A172 (cell line): ENCODE results near the gene C2orf68. TPM values are rescaled to one million over a fixed set of nuclear protein-coding genes. Genes with fewer than 3 reads are reported as not detected.
"Not testable (repeated sequence)": the region's sequence is repeated elsewhere in the genome, so short reads cannot be mapped to it uniquely, and the experiment has no call there.

Source experiments
- DNase-seq: peaks from one replicate; pipeline ENCODE4 v3.0.0-alpha.2; 2015; ENCODE audit warnings: low spot score
- total RNA-seq: library from RNA; depleted of rRNA; stranded (reverse); fragments of >200 nt; shearing (Covaris generic); gene quantifications from 2 replicates; pipeline ENCODE4 v1.2.3, GENCODE V29; 2014; rRNA removed

Gene C2orf68
- total RNA-seq, 1 experiment from 2014 or later, result 27.2 TPM

DNA sequence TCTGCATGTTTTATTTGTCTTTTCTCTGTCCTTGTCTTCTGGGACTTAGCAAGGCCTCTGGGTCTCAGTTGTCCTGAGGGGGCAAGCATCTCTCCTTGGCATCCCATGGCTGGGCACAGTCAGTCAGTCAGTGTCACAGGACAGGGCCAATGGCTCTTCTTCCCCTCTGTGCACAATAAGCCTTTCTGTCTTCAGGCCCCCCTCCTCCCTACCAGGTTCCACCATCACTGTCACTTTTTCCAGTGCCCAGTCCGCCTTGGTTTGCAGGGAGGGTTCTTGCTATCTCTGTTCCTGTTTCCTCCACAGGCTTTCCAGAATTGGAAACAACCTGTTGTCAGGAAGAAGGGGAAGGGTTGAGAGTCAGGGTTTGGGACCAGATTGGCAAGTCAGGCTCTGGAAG, 29.4 kb downstream of the C2orf68 start:
- no peak for DNase-seq

DNA sequence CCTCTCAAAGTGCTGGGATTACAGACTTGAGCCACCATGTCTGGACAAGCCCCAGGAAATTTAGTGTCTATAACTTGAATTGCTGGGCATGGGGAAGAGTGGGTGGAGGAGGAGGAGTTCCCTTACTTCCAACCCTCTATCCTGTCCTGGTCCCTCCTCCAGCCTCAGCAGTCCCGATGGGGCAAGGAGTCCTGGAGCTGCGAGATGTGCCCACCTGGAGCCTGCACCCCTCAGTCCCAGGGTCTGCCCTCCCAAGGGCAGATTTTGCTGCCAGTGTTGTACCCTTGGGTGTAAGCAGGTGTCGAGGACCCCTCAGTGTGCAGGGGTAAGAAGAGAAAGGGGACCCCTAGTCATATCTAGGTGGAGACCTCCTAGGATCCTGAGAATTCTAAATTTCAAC, 31.7 kb downstream of the C2orf68 start:
- DNase-seq, result no peak

DNA sequence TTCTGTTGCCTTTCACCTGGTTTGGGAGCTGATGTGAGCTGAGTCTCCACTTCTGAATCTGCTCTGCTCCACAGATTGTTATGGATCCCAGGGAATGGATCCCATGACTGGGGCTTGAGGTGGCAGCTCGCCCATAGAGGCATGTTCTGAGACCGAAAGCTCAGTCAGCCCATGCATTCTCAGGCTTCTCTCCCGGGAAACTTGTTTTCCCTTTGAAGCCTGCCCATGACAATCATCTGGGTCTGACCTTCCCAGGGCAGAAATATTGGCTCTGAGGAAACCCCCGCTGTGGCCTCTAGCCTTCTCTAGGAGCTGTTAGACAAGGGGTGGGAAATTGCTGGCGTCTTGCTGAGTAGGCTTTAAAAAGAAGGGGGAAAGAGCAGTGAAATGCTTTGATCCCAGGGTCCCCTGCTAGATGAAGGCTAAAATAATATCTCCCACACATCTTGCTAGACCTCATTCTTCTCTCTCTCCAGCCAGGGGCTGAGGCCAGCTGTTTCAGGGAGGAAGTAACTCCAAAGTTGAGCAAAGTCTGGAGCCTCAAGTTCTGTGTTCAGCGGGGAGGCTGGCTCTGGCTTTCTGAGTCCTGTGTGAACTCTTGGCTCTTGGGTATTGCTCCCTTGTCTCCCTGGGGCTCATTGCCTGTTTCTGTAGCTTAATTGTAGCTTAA, 32.5 kb downstream of the C2orf68 start:
- no peak for DNase-seq

DNA sequence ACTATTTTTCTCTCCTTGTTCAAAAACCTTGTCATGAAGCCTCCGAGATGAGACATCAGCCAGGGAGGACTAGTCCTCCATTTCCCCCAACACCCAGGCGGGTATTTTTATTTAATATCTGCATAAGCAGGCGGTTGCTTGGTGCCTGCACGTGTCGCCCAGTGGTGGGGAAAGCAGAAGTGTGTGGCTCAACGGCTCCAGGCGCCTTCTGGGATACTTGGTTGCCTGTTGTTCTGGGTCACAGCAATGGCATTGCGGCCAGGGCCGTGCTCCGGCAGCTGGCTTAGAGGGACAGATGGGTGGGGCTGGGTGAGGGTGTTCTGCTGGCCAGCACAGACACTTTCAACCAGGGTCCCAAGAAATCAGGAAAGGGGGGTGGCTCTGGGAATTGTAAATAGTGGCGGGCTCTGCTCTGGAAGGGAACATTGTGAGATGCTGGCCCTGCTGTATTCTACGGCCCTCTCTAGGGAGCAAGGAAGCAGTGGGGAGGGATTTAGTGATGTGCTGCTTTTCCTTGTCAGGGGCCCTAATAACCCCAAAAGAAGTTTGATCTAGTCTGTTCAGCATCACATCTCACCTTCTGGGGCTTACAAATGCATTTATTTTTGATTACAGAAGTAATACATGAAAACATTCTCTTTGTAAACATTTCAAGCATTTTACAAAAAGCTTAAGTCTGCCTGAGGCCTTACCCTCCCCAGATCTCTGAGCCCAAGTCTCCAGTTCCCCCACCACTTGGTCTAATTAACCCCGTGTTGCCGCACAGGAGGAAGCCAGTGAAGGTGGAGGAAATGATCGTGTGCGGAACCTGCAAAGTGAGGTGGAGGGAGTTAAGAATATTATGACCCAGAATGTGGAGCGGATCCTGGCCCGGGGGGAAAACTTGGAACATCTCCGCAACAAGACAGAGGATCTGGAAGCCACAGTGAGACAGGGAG, 33.4 kb downstream of the C2orf68 start:
- DNase-seq, result no peak

DNA sequence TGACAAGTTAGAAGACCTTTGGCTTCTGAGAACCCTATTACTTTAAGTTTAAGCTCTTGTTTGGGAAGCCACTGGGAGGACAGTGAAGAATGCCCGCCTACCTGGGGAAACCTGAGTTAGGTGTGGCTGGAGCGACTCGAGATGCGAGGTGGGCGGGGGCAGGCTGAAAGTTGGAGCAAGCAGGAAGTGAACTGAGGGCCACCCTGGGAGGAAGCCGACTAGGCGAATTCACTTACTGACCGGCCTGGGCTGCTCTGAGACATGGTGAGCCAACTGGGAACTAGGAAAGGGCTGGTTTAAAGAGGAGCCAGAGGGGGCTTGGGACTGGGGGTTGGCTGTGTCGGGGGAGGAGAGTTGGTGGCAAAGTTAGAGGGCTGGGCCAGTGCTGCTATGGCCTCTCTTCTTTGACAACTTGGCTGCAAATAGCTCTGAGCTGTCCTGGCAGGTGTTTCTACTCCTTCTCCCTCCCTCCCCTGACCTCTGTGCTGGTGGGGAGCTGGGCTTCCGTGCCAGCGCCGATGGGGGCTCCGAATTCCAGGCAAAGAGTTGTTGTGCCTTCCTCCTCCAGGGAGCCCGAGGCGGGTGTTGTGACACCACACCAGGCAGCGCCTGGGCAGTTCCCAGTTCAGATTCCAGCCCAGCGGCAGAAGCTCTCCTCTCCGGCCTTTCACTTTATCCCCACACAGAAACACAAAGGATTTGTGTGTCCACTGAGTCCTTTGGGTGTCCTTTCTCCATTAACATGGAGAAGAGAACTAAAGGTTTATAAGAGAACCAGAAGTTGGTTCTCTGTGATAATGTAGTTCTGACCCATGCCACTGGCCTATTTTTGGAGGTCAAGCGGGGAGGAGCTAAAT, 34.3 kb downstream of the C2orf68 start, which contains the start of gene VAMP8:
Gene VAMP8 (plus strand): TSS at position 201 of the 857 bp plus-strand sequence. CDS start 61 bp downstream, at position 262.
- DNase-seq, result no peak

DNA sequence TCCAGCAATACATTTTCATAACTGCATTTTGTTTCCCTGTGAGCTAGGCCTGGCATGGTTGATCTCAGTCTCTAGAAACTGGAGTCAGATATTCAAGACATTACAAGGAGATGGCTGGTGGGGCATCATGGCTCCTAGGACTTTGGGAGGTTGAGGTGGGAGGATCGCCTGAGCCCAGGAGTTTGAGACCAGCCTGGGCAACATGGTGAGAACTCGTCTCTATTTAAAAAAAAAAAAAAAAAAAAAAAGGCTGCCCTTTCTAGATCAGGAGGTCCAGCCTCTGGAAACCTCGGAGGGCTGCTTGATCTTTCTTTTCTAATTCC, 34.8 kb downstream of the C2orf68 start:
- no peak for DNase-seq

DNA sequence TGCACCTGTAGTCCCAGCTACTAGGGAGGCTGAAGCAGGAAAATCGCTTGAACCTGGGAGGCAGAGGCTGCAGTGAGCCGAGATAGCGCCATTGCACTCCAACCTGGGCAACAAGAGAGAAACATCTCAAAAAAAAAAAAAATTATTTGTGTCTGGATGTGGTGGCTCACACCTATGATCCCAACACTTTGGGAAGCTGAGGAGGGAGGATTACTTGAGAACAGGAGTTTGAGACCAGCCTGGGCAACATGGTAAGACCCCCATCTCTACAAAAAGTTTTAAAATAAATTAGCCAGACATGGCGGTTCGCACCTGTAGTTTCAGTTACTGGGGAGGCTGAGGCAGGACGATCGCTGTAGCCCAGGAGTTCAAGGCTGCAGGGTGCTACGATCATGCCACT, 36.1 kb downstream of the C2orf68 start:
- DNase-seq, result no peak

DNA sequence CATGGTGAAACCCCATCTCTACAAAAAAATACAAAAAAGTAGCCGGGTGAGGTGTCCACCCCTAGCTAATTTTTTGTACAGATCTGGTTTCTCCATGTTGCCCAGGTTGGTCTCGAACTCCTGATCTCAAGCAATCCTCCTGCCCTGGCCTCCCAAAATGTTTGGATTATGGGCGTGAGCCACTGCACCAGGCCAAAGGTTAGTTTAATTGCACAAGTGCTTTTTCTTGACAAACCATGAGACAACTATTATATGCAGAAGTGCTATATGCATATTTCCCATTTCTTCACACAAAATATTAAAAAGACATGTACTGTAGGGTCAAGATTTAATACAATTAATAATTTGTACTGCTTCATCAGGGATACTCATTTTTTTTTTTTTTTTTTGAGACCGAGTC, 45.6 kb downstream of the C2orf68 start:
- DNase-seq, result no peak

DNA sequence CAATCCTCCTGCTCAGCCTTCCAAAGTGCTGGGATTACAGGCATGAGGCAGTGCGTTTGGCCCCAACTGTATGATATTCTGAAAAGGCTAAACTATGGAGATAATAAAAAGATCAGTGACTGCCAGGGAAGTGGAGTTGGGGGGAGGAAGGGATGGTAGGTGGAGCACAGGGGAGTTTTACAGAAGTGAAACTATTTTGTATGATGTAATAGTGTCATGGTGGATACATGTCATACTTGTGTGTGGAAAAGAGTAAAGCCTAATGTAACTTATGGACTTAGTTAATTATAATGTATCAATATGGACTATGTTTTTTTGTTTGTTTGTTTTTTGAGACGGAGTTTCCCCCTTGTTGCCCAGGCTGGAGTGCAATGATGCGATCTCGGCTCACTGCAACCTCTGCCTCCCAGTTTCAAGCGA, 47.7 kb downstream of the C2orf68 start:
- no peak for DNase-seq

DNA sequence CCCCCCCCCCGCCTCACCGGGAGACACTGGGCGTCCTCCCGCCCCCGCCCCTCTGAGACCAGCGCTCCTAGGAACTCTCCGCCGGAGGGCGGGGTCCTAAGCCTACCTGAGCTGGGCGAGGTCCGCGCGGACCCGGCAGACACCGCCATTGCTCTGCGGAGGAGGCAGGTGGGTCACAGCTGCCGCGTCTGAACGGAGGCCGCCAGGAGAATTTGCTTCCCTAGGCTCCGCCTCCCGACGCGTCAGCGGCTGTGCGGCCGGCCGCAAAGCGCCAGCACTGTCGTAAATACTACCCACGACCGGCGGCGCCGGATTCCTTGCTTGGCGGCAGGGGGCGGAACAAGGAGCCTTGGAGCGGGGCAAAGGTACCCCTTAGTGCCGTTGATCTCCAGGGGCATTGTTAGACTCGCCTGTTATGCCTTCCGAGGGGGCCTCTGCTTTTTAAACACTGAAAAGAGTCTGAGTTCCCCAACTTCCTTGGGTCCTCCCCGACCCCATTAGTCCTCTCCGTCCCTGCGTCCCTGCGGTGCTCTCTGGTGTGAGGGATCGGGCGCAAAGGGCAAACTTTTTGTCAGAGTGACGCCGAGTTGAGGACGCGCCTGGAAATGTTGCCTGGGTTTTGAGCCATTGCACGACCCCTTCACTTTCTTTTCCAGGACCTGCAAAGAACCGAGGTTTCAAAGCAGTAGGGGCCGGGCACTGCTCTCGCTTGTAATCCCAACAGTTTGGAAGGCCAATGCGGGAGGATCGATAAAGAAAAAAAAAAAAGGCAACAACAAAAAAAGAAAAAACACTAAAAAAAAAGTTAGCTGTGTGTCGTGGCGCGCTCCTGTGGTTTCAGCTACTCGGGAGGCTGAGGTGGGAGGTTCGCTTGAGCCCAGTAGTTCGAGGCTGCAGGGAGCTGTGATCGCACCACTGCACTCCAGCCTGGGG, 50.3 kb downstream of the C2orf68 start, which contains the start of gene GGCX:
Gene GGCX (minus strand): TSS at position 214 of the 933 bp plus-strand sequence. CDS start 65 bp downstream, at position 149.
- peak; percentile 88 for DNase-seq

DNA sequence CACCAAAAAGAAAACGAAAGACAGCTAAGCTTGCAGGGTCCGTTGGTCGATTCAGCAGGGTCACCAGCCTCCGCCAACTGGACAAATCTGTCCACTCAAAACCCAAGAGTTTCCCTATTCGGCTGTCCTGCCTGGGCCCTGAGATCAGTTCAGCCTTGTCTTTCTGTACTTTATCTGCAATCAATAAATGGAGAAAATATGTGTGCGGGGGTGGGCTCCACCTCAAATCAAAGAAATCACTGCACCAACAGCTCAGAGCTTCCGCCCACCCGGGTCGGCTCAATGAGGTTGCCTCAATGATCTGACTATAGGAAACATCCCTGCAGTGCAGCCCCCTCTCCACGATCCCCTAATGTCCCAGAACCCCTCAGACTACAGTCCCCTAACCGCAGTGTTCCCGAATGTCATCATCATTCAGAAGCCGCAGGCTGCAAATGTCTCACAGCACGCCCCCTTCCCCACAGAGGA, 51.0 kb downstream of the C2orf68 start:
- no peak for DNase-seq

DNA sequence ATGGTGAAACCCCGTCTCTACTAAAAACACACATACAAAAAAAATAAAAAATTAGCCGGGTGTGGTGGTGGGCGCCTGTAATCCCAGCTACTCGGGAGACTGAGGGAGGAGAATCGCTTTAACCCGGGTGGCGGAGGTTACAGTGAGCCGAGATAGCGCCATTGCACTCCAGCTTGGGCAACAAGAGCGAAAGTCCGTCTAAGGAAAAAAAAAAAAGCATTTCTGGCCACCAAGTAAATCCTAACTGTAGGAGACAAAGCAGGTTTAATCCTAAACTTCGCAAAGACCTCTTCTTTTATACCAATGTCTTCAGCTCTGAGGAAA, 51.5 kb downstream of the C2orf68 start:
- not testable (repeated sequence) for DNase-seq

DNA sequence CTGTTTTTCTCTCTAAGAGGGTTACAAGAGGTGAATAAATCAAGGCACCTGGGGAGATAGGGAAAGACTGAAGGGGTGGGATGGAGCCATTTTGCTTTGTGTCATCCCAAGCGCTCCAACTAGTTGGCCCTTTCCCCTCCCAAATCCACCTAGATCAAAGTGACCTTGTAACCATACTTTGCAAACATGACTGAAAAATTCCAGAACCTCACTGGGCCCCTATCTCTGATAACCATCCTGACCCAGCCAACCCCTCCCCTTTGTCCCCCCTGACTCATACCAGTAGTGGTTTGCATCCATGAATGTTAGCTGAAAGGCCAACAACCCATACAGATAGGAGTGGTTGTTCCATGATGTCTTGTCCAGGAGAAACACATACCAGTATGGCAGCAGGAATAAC, 53.7 kb downstream of the C2orf68 start:
- DNase-seq, result no peak

DNA sequence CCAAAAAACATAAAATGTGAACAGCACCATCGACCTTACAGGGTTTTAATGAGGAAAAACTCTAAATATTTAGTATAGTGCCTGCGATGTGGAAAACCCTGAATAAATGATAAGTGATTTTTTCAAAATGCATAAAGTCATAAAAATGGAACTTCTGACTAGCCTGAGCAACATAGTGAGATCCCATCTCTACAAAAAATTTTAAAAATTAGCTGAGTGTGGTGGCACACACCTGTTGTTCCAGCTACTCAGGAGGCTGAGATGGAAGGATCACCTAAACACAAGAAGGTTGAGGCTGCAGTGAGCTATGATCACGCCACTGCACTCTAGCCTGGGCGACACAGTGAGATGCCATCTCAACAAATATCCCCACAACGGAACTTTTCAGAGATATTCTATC, 54.7 kb downstream of the C2orf68 start:
- DNase-seq, result no peak

Other genes starting within 250 kb of the C2orf68 start
- 659 and 712 TPM in 2 replicates for gene CAPG, start 201.7 kb downstream of the C2orf68 start, total RNA-seq
- gene SH2D6, start 193.4 kb downstream of the C2orf68 start, total RNA-seq, result 0.22 and 1.0 TPM in 2 replicates
- 94.6 and 95.2 TPM in 2 replicates for gene MAT2A, start 72.9 kb downstream of the C2orf68 start, total RNA-seq
- gene GGCX, start 50.6 kb downstream of the C2orf68 start, total RNA-seq, result 28.1 and 31.5 TPM in 2 replicates
- gene VAMP8, start 34.5 kb downstream of the C2orf68 start, total RNA-seq, result 1.3 and 1.5 TPM in 2 replicates
- gene VAMP5, start 27.6 kb downstream of the C2orf68 start, total RNA-seq, result 36.2 and 51.0 TPM in 2 replicates
- gene RNF181, start 16.3 kb downstream of the C2orf68 start, total RNA-seq, result 262 and 285 TPM in 2 replicates
- gene TMEM150A, start 9.4 kb downstream of the C2orf68 start, total RNA-seq, result 9.8 and 11.7 TPM in 2 replicates
- 106 and 136 TPM in 2 replicates for gene USP39, start 4.1 kb upstream of the C2orf68 start, total RNA-seq
- not detected in 2 replicates for gene SFTPB, start 56.1 kb upstream of the C2orf68 start, total RNA-seq
- gene GNLY, start 82.3 kb upstream of the C2orf68 start, total RNA-seq, result not detected in 2 replicates
- 1.7 and 3.2 TPM in 2 replicates for gene ATOH8, start 141.9 kb upstream of the C2orf68 start, total RNA-seq